NB4 (cell line): ENCODE measurements around the gene ANO1.

Experiments
- CTCF ChIP-seq: IDR thresholded peaks from one replicate; pipeline ENCODE4 v1.5.1; 2012; ENCODE audit warnings: low read depth, low read length
- MAX ChIP-seq: IDR thresholded peaks from 2 replicates; pipeline ENCODE4 v1.6.1; 2011; ENCODE audit warnings: low read depth, low read length
- MYC ChIP-seq: IDR thresholded peaks from 2 replicates; pipeline ENCODE4 v1.6.1; 2011; ENCODE audit warnings: low read depth, low read length

DNA sequence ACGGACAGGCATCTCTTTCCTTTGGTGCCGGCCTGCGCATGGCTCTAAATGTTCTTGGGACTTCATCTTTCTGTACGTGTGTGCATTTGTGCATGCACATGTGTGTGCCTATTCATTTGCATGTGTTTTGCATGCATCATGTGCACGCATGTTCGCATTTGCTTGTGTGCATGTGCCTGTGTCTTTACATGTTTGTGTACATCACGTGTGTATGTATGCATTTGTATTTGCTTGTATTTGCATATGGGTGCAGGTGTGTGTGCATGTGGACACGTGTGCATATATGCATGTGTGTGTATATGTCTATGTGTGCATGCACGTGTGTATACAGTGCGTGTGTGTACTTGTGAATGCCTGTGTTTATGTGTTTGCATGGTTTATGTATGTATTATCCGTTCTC, 111.5 kb downstream of the ANO1 start:
- TF ChIP-seq CTCF: no peak
- TF ChIP-seq MAX: 0 out of 2 replicates have a peak, but pooled peaks have one; percentile 7
- no peak for TF ChIP-seq MYC
